Right renal cortex interstitium (tissue), 3 donors: ENCODE results near the gene MOSMO. TPM values are rescaled to one million over a fixed set of nuclear protein-coding genes. Genes with fewer than 3 reads are reported as not detected.

ENCODE experiments used
- DNase-seq, 3 donors: peaks; one replicate each; pipeline ENCODE4 v3.0.0-alpha.2; 2013; ENCODE audit warnings: low read depth in 3 of 3, low spot score in 2 of 3
- polyA plus RNA-seq, 3 donors: library from polyadenylated mRNA; unstranded; fragments of 120-200 nt; gene quantifications; one replicate each; pipeline ENCODE4 v1.2.1, GENCODE V29; 2013; ENCODE audit not compliant: insufficient read length in 3 of 3

The MOSMO gene
- 10 to 100 TPM; 18.1 to 18.6 (median 18.4) TPM for polyA plus RNA-seq

DNA sequence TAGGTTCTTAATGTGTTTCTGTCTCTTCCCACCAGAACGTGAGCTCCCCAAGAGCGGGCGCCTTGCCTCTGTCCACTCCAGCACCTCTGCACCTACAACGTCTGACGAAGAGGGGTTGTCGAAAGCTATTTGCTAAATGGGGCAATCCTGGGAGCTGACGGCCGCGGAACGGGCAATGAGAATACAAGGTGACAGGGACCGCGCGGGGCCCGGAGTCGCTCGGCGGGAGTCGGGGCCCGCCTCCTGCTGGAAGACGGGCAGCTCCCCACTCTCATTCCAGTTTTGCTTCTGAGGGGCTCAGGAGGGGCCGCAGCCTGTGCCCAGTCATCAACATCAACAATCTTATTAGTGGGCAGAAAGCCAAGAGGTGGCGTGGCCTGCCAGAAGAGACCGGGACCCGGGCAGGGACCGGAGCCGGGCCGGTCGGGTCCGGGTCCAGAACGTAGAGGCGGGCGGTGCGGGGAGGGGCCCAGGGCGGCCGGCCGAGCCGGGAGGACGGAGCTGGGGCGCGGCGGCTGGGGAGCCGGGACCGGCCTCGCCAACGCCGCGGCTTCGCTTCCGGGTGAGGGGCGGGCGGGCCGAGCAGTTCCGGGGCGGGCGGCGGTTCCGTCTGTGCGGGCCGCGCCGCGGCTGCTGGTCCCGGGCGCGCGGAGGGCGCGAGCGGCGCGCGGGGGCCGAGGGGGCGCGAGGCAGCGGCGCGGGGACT lies at the start of gene MOSMO:
MOSMO (plus strand) TSS at position 603 of the 706 bp plus-strand sequence. CDS start 191 bp downstream, outside the sequence.
- DNase-seq = no peak

DNA sequence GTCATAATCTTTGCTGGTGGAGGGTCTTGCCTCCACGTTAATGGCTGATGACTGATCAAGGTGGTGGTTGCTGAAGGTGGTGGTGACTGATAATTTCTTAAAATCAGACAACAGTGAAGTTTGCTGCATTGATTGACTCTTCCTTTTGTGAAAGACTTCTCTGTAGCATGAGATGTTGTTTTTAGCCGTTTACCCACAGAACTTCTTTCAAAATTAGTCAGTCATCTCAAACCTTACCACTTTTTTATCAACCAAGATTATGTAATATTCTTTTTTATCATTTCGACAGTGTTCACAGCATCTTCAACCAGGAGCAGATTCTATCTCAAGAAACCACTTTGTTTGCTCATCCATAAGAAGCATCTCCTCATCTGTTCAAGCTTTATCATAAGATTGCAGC lies 48.9 kb upstream of the MOSMO start:
- DNase-seq = no peak

DNA sequence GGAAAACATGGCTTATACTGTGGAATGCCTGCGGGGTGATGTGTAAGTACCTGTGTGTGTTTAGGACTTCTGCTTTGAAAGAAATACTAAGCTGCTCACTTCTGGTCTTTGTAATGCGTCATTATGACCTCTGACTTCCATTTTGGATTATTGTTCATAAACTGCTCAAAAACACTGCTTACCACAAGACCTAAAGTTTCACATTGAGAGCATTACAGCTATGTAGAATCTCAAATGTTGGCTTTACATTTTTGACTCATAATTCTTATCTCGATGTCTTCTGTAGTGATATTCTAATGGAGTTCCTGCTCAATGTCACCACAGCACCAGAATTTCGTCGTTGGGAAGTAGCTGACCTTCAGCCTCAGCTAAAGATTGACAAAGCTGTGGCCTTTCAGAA lies 45.4 kb upstream of the MOSMO start:
- DNase-seq = no peak

- DNase-seq = no peak
Measured at GRCh38 chr16:21963887-21964286, 44.0 kb upstream of the MOSMO start.

DNA sequence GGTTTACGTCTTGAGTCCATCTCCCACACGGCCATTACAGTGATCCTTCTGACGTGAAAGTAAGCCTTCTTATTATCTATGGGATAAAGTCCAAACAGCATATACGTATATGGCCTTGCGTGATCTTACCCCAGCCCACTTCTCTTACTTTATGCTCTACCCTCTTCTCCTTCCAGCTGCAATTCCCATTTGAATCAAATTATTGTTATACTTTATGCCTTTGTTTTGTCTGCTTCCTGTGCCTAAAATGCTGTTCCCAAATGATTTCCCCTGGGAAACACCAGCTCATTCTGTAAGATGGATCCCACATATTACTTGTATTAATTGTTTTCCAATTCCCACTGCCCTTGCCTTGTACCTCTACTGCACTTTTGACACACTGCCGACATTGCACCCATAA lies 43.6 kb upstream of the MOSMO start:
- DNase-seq = no peak

- no peak for DNase-seq
Measured at GRCh38 chr16:21971856-21972255, 36.1 kb upstream of the MOSMO start.

GRCh38 chr16:21973945-21974344 lies 34.0 kb upstream of the MOSMO start:
- no peak for DNase-seq

GRCh38 chr16:21980032-21980431 lies 27.9 kb upstream of the MOSMO start:
- DNase-seq = no peak

- no peak for DNase-seq
Measured at GRCh38 chr16:21982108-21982507, 25.8 kb upstream of the MOSMO start.

DNA sequence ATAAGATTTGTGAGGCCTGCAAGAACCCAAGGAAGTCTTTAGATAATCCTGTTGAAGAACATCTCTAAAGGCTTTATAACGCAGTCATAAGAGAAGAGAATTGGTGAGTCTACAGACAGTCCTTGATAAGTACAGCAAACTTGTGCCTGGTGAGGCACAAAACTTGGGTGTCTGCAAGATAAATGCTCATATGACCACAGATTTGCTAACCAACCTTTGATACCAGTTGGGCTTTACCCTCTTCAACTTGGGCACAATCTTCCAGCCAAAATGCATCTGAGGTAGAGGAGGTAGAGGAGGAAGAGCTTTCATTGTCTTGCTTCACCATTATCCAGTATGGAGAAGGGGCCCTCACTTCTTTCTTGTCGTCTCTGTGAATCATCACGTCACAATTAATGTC lies 23.8 kb upstream of the MOSMO start:
- DNase-seq = no peak

GRCh38 chr16:21985524-21985923 lies 22.4 kb upstream of the MOSMO start:
- no peak for DNase-seq

- no peak for DNase-seq
Measured at GRCh38 chr16:21986692-21987246, 21.1 kb upstream of the MOSMO start.

- DNase-seq = no peak
Measured at GRCh38 chr16:21987498-21987897, 20.4 kb upstream of the MOSMO start.

DNA sequence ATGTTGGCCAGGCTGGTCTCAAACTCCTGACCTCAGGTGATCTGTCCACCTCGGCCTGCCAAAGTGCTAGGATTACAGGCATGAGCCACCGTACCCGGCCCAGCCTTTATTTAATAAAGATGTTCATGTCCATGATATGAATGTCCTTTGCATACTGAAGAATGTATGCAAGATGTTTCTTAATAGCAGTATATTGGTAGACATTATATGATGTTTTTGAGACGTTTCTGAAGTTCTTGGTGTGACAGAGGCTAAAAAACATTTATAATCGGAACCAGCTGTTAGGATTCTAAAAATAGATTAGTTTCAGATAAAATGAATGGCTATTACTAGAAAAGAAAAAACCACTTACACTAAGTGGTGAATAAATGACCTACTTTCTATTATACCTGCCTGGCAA lies 18.8 kb upstream of the MOSMO start:
- no peak for DNase-seq

DNA sequence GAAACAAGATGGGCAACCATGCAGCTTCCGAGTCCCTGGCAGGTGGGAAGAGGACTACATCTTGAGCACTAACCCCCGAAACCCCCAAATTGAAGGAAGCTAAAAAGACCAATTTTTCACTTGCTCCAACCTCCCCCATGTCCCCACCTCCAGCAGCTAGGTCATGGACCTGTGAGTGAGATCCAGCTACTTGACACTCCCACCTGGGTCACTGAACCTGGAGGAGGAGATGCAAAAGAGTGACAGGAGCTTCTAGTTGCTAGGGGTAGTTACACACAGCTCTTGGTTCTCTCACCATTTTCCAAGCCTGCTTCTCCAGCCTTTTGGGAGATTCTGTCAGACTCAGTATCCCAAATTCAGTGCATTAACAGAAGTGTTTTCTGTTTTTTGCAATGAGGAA lies 18.2 kb upstream of the MOSMO start:
- DNase-seq = no peak

DNA sequence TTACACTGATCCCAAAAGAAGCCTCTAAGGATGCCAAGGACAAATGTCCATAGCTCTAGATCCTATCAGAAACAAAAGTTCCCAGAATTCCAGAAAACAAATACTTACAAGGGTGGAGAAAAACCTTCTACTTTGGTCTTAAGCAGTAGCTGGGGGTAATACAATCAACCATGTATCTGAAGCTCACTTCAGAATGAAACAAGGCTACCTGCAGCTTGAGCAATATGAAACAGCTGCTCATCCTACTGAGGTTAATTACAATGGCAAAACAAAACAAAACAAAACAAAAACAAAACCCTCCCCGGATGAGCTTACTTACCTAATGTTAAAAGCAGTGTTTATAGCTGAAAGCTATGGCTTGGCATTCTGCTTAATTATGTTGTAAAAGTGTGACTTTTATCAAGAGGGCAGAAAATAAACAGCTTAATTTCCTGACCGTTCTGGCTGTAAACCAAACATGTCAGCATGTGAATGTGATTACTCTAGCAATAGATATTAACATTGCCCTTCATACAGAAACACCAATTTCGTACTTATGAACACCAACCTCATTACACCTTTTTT lies 17.4 kb upstream of the MOSMO start:
- DNase-seq = no peak

GRCh38 chr16:21991621-21992020 lies 16.3 kb upstream of the MOSMO start:
- DNase-seq = no peak

- no peak for DNase-seq
Measured at GRCh38 chr16:21994856-21995465, 12.9 kb upstream of the MOSMO start.

DNA sequence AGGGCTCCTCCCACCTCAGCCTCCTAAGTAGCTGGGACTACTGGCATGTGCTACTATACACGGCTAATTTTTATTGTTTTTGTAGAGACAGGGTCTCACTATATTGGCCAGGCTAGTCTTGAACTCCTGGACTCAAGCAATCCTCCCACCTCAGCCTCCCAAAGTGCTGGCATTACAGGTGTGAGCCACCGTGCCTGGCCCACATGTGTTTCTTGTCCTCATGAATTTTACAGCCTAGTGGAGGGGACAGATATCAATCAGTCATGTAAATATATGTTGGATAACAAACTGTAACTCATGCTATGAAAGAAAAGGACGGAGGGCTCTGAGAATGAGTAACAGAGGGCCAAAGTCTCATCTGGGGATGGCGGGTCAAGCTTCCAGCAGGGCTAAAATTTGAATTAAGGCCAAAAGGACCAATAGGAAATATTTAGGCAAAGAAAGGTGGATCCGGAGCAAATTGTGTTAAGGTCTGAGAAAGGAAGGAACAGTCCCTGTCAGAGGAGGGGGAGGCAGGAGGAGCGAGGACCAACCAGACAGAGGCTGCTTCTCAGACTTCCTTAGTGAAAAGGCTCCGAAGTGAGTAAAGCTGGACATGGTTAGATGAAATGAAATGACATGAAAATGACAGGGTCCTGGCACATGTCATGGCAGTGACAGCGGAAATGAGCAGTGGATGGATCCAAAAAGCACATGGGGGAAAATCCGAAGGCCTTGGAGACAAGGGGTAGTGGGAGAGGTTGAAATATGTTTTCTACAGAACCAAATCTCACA lies 10.8 kb upstream of the MOSMO start:
- DNase-seq = no peak

DNA sequence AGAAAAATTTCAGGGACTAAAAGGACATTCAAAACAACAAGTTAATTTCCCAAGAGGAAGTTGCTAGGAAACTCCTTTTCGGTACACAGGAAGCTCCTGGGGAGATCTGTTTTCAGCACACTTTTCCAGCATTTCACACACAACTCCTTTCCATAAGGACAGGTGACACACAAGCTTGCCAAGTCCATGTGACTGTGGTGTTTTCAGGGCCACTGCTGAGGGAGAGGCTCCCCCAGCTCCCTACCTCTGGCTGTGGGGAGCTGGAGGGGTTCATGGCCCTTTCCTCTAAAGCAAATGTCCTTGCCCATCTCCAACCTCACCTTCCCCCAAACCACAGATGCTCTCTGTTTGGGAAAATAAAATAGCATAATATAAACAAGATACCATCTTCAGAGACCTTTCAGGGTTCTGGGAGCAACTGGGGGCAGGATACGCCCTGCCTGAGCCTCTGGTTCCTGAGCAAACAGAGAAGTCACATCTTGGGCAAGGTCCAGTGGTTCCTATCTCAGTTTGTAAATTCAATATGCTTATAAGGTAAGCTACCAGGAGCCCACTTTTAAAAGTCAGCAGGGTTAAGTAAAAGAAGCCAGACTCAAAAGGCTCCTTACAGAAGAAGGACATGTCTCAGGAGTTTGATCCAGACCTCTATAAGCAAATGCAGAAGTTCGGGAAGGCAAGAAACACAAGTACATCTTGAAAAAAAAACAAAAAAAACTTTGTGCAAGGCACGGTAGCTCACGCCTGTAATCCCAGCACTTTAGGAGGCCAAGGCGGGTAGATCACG lies 10.0 kb upstream of the MOSMO start:
- DNase-seq = no peak
